Neural progenitor cell (in vitro differentiated cells): Measurements from ENCODE around the gene ABCC10. TPM values are rescaled to one million over a fixed set of nuclear protein-coding genes. Genes with fewer than 3 reads are reported as not detected.

Experiments
- DNase-seq: peaks from one replicate; pipeline ENCODE4 v3.0.0-alpha.2; 2016; ENCODE audit warnings: low spot score
- H2AFZ ChIP-seq: fragments of 200-600 bp; sonication (generic); replicated peaks from 2 replicates; pipeline ENCODE4 v1.6.1; 2016; ENCODE audit warnings: antibody characterized with exemption
- H3F3A ChIP-seq: fragments of 200-600 bp; sonication (generic); 2 replicates; pipeline ENCODE4 v1.6.1; 2016; ENCODE audit warnings: antibody characterized with exemption, low read depth
- H3K27ac ChIP-seq: fragments of 200-600 bp; sonication (generic); 2 replicates; pipeline ENCODE4 v1.5.1; 2016; ENCODE audit warnings: mild to moderate bottlenecking
- H3K27me3 ChIP-seq: fragments of 200-600 bp; sonication (generic); 2 replicates; pipeline ENCODE4 v1.6.1; 2016; ENCODE audit warnings: mild to moderate bottlenecking, moderate library complexity
- H3K36me3 ChIP-seq: fragments of 200-600 bp; sonication (generic); 2 replicates; pipeline ENCODE4 v1.5.1; 2016
- H3K4me1 ChIP-seq: fragments of 200-600 bp; sonication (generic); 2 replicates; pipeline ENCODE4 v1.6.1; 2016; ENCODE audit warnings: mixed run types
- H3K4me2 ChIP-seq: fragments of 200-600 bp; sonication (generic); 2 replicates; pipeline ENCODE4 v1.6.1; 2016
- H3K4me3 ChIP-seq: fragments of 200-600 bp; sonication (generic); 2 replicates; pipeline ENCODE4 v1.5.1; 2016
- H3K79me2 ChIP-seq: fragments of 200-600 bp; sonication (generic); 2 replicates; pipeline ENCODE4 v1.6.1; 2016; ENCODE audit warnings: low read depth
- H3K9ac ChIP-seq: fragments of 200-600 bp; sonication (generic); 2 replicates; pipeline ENCODE4 v1.6.1; 2016
- H3K9me3 ChIP-seq: fragments of 200-600 bp; sonication (generic); 2 replicates; pipeline ENCODE4 v1.5.1; 2016; ENCODE audit warnings: low read depth
- H4K20me1 ChIP-seq: fragments of 200-600 bp; sonication (generic); 2 replicates; pipeline ENCODE4 v1.6.1; 2016; ENCODE audit warnings: low read depth
- H3K27ac Mint-ChIP-seq: 3 replicates; pipeline ENCODE4 v1.8.0; 2021; ENCODE audit warnings: mixed read lengths
- H3K27me3 Mint-ChIP-seq: 2 replicates; pipeline ENCODE4 v1.8.0; 2022; ENCODE audit warnings: low read depth, mild to moderate bottlenecking, inconsistent platforms, moderate library complexity, mixed read lengths; ENCODE audit not compliant: insufficient read depth
- H3K36me3 Mint-ChIP-seq: 3 replicates; pipeline ENCODE4 v1.8.0; 2021; ENCODE audit warnings: mixed read lengths
- H3K4me1 Mint-ChIP-seq: 3 replicates; pipeline ENCODE4 v1.8.0; 2021; ENCODE audit warnings: mixed read lengths
- H3K4me3 Mint-ChIP-seq: 3 replicates; pipeline ENCODE4 v1.8.0; 2021; ENCODE audit warnings: mild to moderate bottlenecking, moderate library complexity, mixed read lengths
- H3K9me3 Mint-ChIP-seq: 3 replicates; pipeline ENCODE4 v1.8.0; 2020; ENCODE audit warnings: mixed read lengths
- CTCF ChIP-seq: fragments of 200-600 bp; sonication (generic); IDR thresholded peaks from 2 replicates; pipeline ENCODE4 v1.5.1; 2017; ENCODE audit warnings: antibody characterized with exemption, mild to moderate bottlenecking
- EZH2 ChIP-seq: fragments of 200-600 bp; sonication (generic); IDR thresholded peaks from 2 replicates; pipeline ENCODE4 v1.6.1; 2017; ENCODE audit warnings: antibody characterized with exemption, mild to moderate bottlenecking, moderate library complexity
- EZH2phosphoT487 ChIP-seq: fragments of 200-600 bp; sonication (generic); IDR thresholded peaks from 2 replicates; pipeline ENCODE4 v1.6.1; 2017; ENCODE audit warnings: antibody characterized with exemption
- total RNA-seq: library from RNA; depleted of rRNA; stranded (reverse); fragments of >200 nt; gene quantifications from 2 replicates; pipeline ENCODE4 v1.2.3, GENCODE V29; 2015; ENCODE audit warnings: low replicate concordance

The ABCC10 gene
- total RNA-seq, 1 donor from 2014 or later: 10.1 TPM

- H3K4me2 ChIP-seq: no peak overlapping the region
- no peaks in the 10 kb centered on the region for H3K27me3 ChIP-seq
- no peak for DNase-seq
- H3K9me3 Mint-ChIP-seq: no peaks in the 10 kb centered on the region
- H3K4me3 Mint-ChIP-seq: peak overlapping the region; percentile 16
- H3K27ac ChIP-seq: no peak overlapping the region
- no peak for TF ChIP-seq EZH2
- TF ChIP-seq CTCF: no peak
- TF ChIP-seq EZH2phosphoT487: no peak
- no peaks in the 10 kb centered on the region for H4K20me1 ChIP-seq
- H3K9ac ChIP-seq: peak overlapping the region; percentile 22
- H3K36me3 Mint-ChIP-seq: peaks cover 1% of the 10 kb centered on the region
- H3K4me1 Mint-ChIP-seq: peaks cover 8% of the 10 kb centered on the region
- H3K4me1 ChIP-seq: no peaks in the 10 kb centered on the region
- peak overlapping the region; percentile 61 for H3K27ac Mint-ChIP-seq
- H3K9me3 ChIP-seq: no peaks in the 10 kb centered on the region
- no peak overlapping the region for H2AFZ ChIP-seq
- no peaks in the 10 kb centered on the region for H3K36me3 ChIP-seq
- H3K27me3 Mint-ChIP-seq: peaks cover 2% of the 10 kb centered on the region
- H3F3A ChIP-seq: no peaks in the 10 kb centered on the region
- no peak overlapping the region for H3K4me3 ChIP-seq
- no peaks in the 10 kb centered on the region for H3K79me2 ChIP-seq
Measured at GRCh38 chr6:43436577-43437282, 9.4 kb downstream of the ABCC10 start.

GRCh38 chr6:43437700-43438099 lies 10.4 kb downstream of the ABCC10 start:
- no peak for DNase-seq
- H3K36me3 ChIP-seq: no peaks in the 10 kb centered on the region
- Mint-ChIP-seq H3K27me3 (peaks cover 2% of the 10 kb centered on the region), H3K4me3 (no peak overlapping the region), H3K9me3 (no peaks in the 10 kb centered on the region), H3K4me1 (peaks cover 8% of the 10 kb centered on the region), H3K36me3 (no peaks in the 10 kb centered on the region), H3K27ac (no peak overlapping the region)
- no peaks in the 10 kb centered on the region for H3K9me3 ChIP-seq
- H3K27ac ChIP-seq: no peak overlapping the region
- H4K20me1 ChIP-seq: no peaks in the 10 kb centered on the region
- H3K9ac ChIP-seq: no peak overlapping the region
- H3F3A ChIP-seq: no peaks in the 10 kb centered on the region
- H2AFZ ChIP-seq: no peak overlapping the region
- no peak overlapping the region for H3K4me2 ChIP-seq
- no peak for TF ChIP-seq CTCF
- TF ChIP-seq EZH2phosphoT487: no peak
- no peak for TF ChIP-seq EZH2
- H3K27me3 ChIP-seq: no peaks in the 10 kb centered on the region
- H3K4me3 ChIP-seq: no peak overlapping the region
- no peaks in the 10 kb centered on the region for H3K4me1 ChIP-seq
- no peaks in the 10 kb centered on the region for H3K79me2 ChIP-seq

- Mint-ChIP-seq H3K27me3 (no peaks in the 10 kb centered on the region), H3K27ac (no peak overlapping the region), H3K9me3 (no peaks in the 10 kb centered on the region), H3K4me3 (no peak overlapping the region), H3K36me3 (peaks cover 1% of the 10 kb centered on the region), H3K4me1 (no peaks in the 10 kb centered on the region)
- TF ChIP-seq CTCF: no peak
- TF ChIP-seq EZH2: no peak
- no peak for TF ChIP-seq EZH2phosphoT487
- Histone ChIP-seq H3K27ac (no peak overlapping the region), H2AFZ (no peak overlapping the region), H3K9me3 (no peaks in the 10 kb centered on the region), H3K36me3 (no peaks in the 10 kb centered on the region), H3K79me2 (no peaks in the 10 kb centered on the region), H3K4me2 (no peak overlapping the region), H3K4me3 (no peak overlapping the region), H3F3A (no peaks in the 10 kb centered on the region), H4K20me1 (no peaks in the 10 kb centered on the region), H3K9ac (no peak overlapping the region), H3K4me1 (no peaks in the 10 kb centered on the region), H3K27me3 (no peaks in the 10 kb centered on the region)
- no peak for DNase-seq
Measured at GRCh38 chr6:43442935-43443334, 15.6 kb downstream of the ABCC10 start.
